EH (cell line): ENCODE data around the gene ARF1.

Experiments used
- DNase-seq: peaks from one replicate; pipeline ENCODE4 v3.0.0-alpha.2; 2015; ENCODE audit warnings: low read depth

The ARF1 gene

GRCh38 chr1:228082214-228082917, at the start of gene ARF1:
TSS of gene ARF1 (plus strand) at chr1:228082708. CDS start at chr1:228097115, 14,407 bp downstream.
- peak; percentile 90 for DNase-seq

- DNase-seq, result no peak
Observed at GRCh38 chr1:228033376-228033775, 49.1 kb upstream of the ARF1 start.

- no peak for DNase-seq
Observed at GRCh38 chr1:228034954-228035837, 47.3 kb upstream of the ARF1 start.

- DNase-seq, result no peak
Observed at GRCh38 chr1:228035844-228036243, 46.7 kb upstream of the ARF1 start.

- DNase-seq, result no peak
Observed at GRCh38 chr1:228036701-228037231, 45.7 kb upstream of the ARF1 start.

GRCh38 chr1:228037401-228038386, 44.8 kb upstream of the ARF1 start:
- DNase-seq, result no peak

GRCh38 chr1:228038387-228039005, 44.0 kb upstream of the ARF1 start:
- DNase-seq, result no peak

GRCh38 chr1:228039006-228039903, 43.3 kb upstream of the ARF1 start:
- DNase-seq, result no peak

GRCh38 chr1:228039986-228040385, 42.5 kb upstream of the ARF1 start:
- DNase-seq, result no peak

- no peak for DNase-seq
Observed at GRCh38 chr1:228041316-228041715, 41.2 kb upstream of the ARF1 start.

GRCh38 chr1:228042508-228042907, 40.0 kb upstream of the ARF1 start:
- no peak for DNase-seq

- DNase-seq, result no peak
Observed at GRCh38 chr1:228043281-228043848, 39.1 kb upstream of the ARF1 start.

GRCh38 chr1:228044961-228045360, 37.5 kb upstream of the ARF1 start:
- DNase-seq, result no peak

GRCh38 chr1:228045405-228045804, 37.1 kb upstream of the ARF1 start:
- DNase-seq, result no peak

GRCh38 chr1:228045871-228046270, 36.6 kb upstream of the ARF1 start:
- no peak for DNase-seq

GRCh38 chr1:228046421-228047182, 35.9 kb upstream of the ARF1 start:
- DNase-seq, result no peak

- DNase-seq, result no peak
Observed at GRCh38 chr1:228047183-228047466, 35.4 kb upstream of the ARF1 start.

GRCh38 chr1:228048120-228048519, 34.4 kb upstream of the ARF1 start:
- DNase-seq, result no peak

- DNase-seq, result no peak
Observed at GRCh38 chr1:228048659-228049298, 33.7 kb upstream of the ARF1 start.
